IPS-20b (cell line): ENCODE measurements around the gene HPS5.

Experiments
- H3K27ac ChIP-seq: one replicate; pipeline ENCODE4 v1.5.1; 2013; ENCODE audit warnings: low read length
- H3K27me3 ChIP-seq: 2 replicates; pipeline ENCODE4 v1.6.1; 2013; ENCODE audit warnings: mild to moderate bottlenecking, low read length, inconsistent platforms; ENCODE audit not compliant: insufficient read depth
- H3K36me3 ChIP-seq: 2 replicates; pipeline ENCODE4 v1.6.1; 2013; ENCODE audit warnings: low read depth, mild to moderate bottlenecking, inconsistent platforms, low read length, moderate library complexity; ENCODE audit not compliant: insufficient read depth
- H3K4me1 ChIP-seq: 2 replicates; pipeline ENCODE4 v1.6.1; 2013; ENCODE audit warnings: mild to moderate bottlenecking, control low read depth, inconsistent platforms, low read length, moderate library complexity; ENCODE audit not compliant: insufficient read depth
- H3K4me3 ChIP-seq: 2 replicates; pipeline ENCODE4 v1.5.1; 2013; ENCODE audit warnings: mild to moderate bottlenecking, low read length, inconsistent platforms
- H3K9ac ChIP-seq: 2 replicates; pipeline ENCODE4 v1.6.1; 2013; ENCODE audit warnings: low read depth, mild to moderate bottlenecking, inconsistent platforms, low read length, moderate library complexity
- H3K9me3 ChIP-seq: 2 replicates; pipeline ENCODE4 v1.6.1; 2013; ENCODE audit warnings: mild to moderate bottlenecking, low read depth, low read length, inconsistent platforms; ENCODE audit not compliant: insufficient read depth

The HPS5 gene

DNA sequence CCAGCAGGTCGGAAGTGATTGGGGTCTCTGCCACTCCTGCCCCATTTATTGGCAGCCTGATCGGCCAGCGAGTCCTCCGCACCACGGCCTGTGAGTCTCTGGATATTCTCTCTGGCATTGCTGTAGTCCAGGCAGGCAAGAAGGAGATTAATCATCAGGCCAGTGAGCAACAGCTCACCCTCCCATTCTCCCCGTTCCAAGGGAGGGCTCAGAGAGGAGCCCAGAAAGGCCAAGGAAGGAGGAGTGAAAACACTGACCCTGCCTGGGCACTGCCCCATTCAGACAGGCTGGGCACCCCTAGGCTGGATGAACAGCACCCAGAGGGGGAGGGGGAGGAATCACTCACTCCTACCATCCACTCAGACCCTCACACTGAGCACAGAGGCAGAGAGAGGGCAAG is 76.5 kb downstream of the HPS5 start:
- Histone ChIP-seq H3K27ac (no peak overlapping the region), H3K27me3 (no peaks in the 10 kb centered on the region), H3K9me3 (peaks cover 4% of the 10 kb centered on the region; the same call in 1 of the 2 replicates), H3K36me3 (no peaks in the 10 kb centered on the region), H3K4me1 (no peaks in the 10 kb centered on the region), H3K9ac (no peak overlapping the region), H3K4me3 (no peak overlapping the region)

DNA sequence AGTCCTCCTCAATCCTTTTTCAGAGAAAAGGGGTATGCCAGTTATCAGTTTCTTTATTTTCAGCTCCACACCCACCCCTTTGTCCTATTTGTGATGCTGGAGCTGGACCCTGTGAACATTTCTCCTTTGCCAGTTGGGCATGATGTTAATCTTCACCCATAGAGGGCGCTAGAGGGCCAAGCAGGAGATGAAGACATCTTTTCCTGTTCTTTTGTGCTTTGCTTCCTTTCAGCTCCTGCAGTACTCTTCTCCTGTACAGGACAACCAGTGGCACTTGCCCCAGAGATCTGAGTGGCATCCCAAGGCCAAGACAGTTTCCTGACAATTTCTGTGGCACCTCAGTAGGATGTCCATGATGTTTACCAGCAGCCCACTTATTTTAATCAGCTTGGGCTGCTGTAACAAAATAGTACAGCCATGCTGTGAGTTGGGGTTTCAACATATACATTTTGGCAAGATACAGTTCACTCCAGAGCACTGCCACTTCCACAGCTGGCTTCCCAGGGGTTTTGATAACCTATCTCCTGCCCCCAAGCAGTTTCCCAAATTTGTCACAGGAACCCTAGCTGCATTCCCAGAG is 78.1 kb downstream of the HPS5 start:
- no peak overlapping the region for H3K9ac ChIP-seq
- H3K9me3 ChIP-seq, result peaks cover 4% of the 10 kb centered on the region; the same call in 1 of the 2 replicates
- no peaks in the 10 kb centered on the region for H3K36me3 ChIP-seq
- no peak overlapping the region for H3K27ac ChIP-seq
- no peak overlapping the region for H3K4me3 ChIP-seq
- H3K27me3 ChIP-seq, result peaks cover 5% of the 10 kb centered on the region; the same call in 1 of the 2 replicates
- H3K4me1 ChIP-seq, result no peaks in the 10 kb centered on the region

DNA sequence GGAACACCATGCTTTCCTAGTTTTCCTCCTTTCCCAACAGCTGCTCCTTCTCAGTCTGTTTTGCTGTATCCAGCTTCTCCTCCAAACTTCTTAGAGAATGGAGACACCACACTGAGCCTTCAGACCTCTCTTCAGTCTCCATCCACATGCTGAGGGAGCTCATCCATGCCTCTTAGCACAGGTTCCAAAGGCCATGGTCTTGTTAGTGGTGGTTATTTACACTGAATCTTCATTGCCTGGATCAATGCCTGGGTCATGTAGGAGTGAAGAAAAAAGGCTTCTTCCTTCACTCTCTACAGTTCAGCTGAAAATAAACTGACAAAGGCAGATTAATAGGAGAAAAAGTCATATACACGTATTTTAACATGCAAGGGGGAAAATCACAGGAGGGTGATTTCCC is 82.3 kb downstream of the HPS5 start:
- Histone ChIP-seq H3K9me3 (peaks cover 4% of the 10 kb centered on the region; the same call in 1 of the 2 replicates), H3K27ac (no peak overlapping the region), H3K9ac (no peak overlapping the region), H3K36me3 (no peaks in the 10 kb centered on the region), H3K27me3 (peaks cover 5% of the 10 kb centered on the region; the same call in 1 of the 2 replicates), H3K4me1 (no peaks in the 10 kb centered on the region), H3K4me3 (no peak overlapping the region)

DNA sequence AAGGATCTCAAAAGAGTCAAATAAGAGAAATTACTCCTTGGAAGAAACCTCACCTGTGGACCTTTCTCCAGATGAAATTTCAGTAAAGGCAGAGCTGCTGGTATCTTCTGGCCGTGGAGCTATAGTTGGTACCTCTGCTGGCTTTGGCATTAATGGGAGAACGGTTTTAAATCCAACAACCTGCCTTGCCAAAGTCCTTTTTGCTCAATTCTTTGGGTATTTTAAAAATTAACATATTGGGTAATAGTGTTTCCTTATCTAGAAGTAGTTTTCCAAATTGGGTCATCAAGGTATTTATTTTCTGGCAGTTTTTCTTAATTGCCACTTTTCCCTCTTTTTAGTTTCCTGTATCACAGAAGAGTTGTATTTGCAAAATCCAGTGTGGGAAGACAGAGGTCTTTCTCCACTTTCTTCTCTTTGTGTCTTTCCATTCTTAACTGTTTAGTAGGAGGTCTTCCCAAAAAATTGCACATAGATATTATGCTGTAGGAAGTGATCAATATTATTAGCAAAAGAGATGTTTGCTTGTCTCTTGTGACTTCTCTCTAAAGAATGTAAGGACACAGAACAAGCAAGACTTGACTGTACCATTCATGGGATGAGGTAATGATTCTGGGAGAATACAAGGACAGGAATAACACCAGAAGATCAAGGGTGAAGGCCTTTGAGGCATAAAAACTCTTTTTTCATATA is 85.1 kb downstream of the HPS5 start, which contains the start of gene SAA4:
SAA4 (minus strand) TSS at position 139 of the 693 bp plus-strand sequence. CDS start 876 bp downstream, outside the sequence.
- H3K36me3 ChIP-seq, result no peaks in the 10 kb centered on the region
- H3K4me3 ChIP-seq, result no peak within 1 kb of the TSS
- no peak within 1 kb of the TSS for H3K9ac ChIP-seq
- H3K27ac ChIP-seq, result no peak within 1 kb of the TSS
- H3K9me3 ChIP-seq, result no peaks in the 10 kb centered on the region
- H3K27me3 ChIP-seq, result peaks cover 5% of the 10 kb centered on the region; the same call in 1 of the 2 replicates
- no peaks in the 10 kb centered on the region for H3K4me1 ChIP-seq

- H3K4me3 ChIP-seq, result no peak overlapping the region
- no peak overlapping the region for H3K27ac ChIP-seq
- H3K27me3 ChIP-seq, result peaks cover 5% of the 10 kb centered on the region; the same call in 1 of the 2 replicates
- no peaks in the 10 kb centered on the region for H3K4me1 ChIP-seq
- no peak overlapping the region for H3K9ac ChIP-seq
- H3K36me3 ChIP-seq, result no peaks in the 10 kb centered on the region
- H3K9me3 ChIP-seq, result no peaks in the 10 kb centered on the region
These were observed 86.3 kb downstream of the HPS5 start for GRCh38 chr11:18235394-18236334.

DNA sequence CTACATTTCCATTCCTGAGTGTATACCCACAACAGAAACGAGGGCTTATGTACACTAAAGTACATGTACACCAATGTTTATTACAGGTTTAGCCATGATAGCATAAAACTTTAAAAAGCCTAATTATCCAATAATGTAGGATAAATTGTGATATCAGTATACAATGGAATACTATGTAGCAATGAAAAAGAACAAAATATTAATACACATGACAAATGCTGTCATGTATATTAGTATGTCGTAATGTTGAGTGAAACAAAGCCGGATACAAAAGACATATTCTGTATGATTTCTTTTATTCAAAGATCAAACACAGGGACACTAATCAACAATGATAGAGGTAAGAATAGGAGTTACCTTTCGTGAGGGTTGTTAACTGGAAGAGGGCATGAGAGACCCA is 88.0 kb downstream of the HPS5 start:
- Histone ChIP-seq H3K4me3 (no peak overlapping the region), H3K9me3 (no peaks in the 10 kb centered on the region), H3K27ac (no peak overlapping the region), H3K4me1 (no peaks in the 10 kb centered on the region), H3K27me3 (no peaks in the 10 kb centered on the region), H3K9ac (no peak overlapping the region), H3K36me3 (no peaks in the 10 kb centered on the region)

DNA sequence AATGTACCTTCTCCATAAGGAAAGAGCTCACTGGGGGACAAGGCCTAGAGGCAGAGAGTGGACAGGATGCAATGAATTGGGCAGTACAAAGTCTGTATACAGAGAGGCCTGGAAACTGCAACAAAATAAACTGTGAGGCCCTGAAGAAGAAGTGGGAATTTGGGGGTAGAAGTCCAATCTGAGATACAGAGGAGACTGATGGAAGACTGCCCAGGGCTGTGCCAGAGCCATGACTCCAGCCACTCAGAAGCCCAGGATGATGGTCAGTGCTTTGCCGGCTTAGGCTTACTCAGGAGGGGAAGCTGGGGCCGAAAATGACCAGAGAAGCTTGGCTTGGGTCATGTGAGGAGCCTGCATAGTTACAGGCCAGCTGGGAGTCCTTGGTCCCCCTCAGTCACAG is 91.1 kb downstream of the HPS5 start:
- H3K4me3 ChIP-seq, result no peak overlapping the region
- no peaks in the 10 kb centered on the region for H3K4me1 ChIP-seq
- no peaks in the 10 kb centered on the region for H3K36me3 ChIP-seq
- H3K9ac ChIP-seq, result no peak overlapping the region
- H3K27me3 ChIP-seq, result no peaks in the 10 kb centered on the region
- no peak overlapping the region for H3K27ac ChIP-seq
- no peaks in the 10 kb centered on the region for H3K9me3 ChIP-seq

DNA sequence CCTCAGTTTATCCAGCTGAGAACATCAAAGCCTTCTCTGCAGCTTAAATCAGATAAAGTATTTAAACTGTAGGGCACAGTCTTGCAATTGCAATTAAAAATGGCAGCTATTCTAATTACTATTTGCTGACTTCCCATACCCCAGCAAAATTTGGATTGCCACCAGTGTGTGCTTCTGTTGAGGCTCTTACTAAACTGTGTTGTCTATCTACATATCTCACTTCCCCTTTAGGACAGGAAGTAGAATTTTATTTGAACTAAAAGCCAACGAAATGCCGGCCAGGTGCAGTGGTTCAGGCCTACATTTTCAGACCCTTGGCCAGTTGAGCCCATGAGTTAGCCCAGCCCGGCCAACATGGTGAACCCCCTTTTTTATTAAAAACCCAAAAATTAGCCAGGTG is 92.4 kb downstream of the HPS5 start:
- Histone ChIP-seq H3K4me3 (no peak overlapping the region), H3K27me3 (no peaks in the 10 kb centered on the region), H3K4me1 (no peaks in the 10 kb centered on the region), H3K9ac (no peak overlapping the region), H3K27ac (no peak overlapping the region), H3K9me3 (no peaks in the 10 kb centered on the region), H3K36me3 (no peaks in the 10 kb centered on the region)
